K562 (cell line): ENCODE results near the gene TMEM156. TPM values are rescaled to one million over a fixed set of nuclear protein-coding genes. Genes with fewer than 3 reads are reported as not detected.

Experiments
- CHCHD3 ChIP-seq: fragments of 250-450 bp; sonication (Bioruptor Pico); IDR thresholded peaks from 2 replicates; pipeline ENCODE4 v2.1.2; 2022; ENCODE audit warnings: mild to moderate bottlenecking
- IRF9 ChIP-seq: fragments of 450-650 bp; IDR thresholded peaks from 2 replicates; pipeline ENCODE4 v1.6.1; 2016; ENCODE audit warnings: missing biosample characterization, missing genetic modification characterization
- KLF6 ChIP-seq: fragments of 250-450 bp; sonication (Bioruptor Pico); IDR thresholded peaks from 2 replicates; pipeline ENCODE4 v1.4.0; 2020; ENCODE audit warnings: mild to moderate bottlenecking, moderate library complexity, borderline replicate concordance
- MBD2 ChIP-seq: sonication (generic); IDR thresholded peaks from 2 replicates; pipeline ENCODE4 v1.6.1; 2016; ENCODE audit warnings: low read depth, borderline replicate concordance
- MEF2A ChIP-seq: IDR thresholded peaks from 2 replicates; pipeline ENCODE4 v1.6.1; 2011; ENCODE audit warnings: low read depth, mild to moderate bottlenecking, low read length, moderate library complexity; ENCODE audit not compliant: control insufficient read depth
- RREB1 ChIP-seq: fragments of 250-450 bp; sonication (Bioruptor Pico); IDR thresholded peaks from 2 replicates; pipeline ENCODE4 v1.4.0; 2020
- SMARCA5 ChIP-seq: fragments of 450-650 bp; IDR thresholded peaks from 2 replicates; pipeline ENCODE4 v1.6.1; 2016
- TEAD4 ChIP-seq, 2 experiments: sonication (generic) in 1 of 2; formaldehyde crosslinking in 1 of 2; IDR thresholded peaks; 2 replicates each; pipeline versions ENCODE4 v1.6.1 to v1.8.0; 2012 to 2022; ENCODE audit warnings: borderline replicate concordance in 1 of 2, inconsistent platforms in 1 of 2, low read length in 1 of 2, mild to moderate bottlenecking in 1 of 2, missing genetic modification reagents in 1 of 2
- THRB ChIP-seq: fragments of 450-650 bp; formaldehyde crosslinking; conservative IDR thresholded peaks from 2 replicates; pipeline ENCODE4 v1.4.0; 2022; ENCODE audit warnings: mild to moderate bottlenecking, missing genetic modification characterization
- TRIM28 ChIP-seq: fragments of 450-650 bp; IDR thresholded peaks from 2 replicates; pipeline ENCODE4 v1.6.1; 2017
- polyA plus RNA-seq, 8 experiments: library from polyadenylated mRNA; depleted of rRNA in 4 of 8; stranded (reverse) in 5 of 8; unstranded in 3 of 8; fragments of >200 nt; fragmentation: Nextera tagmentation in 2 of 8; fragmentation: Illumina TruSeq in 1 of 8; extraction: Ambion mirVana in 2 of 8; extraction: Trizol in 1 of 8; gene quantifications; 2 replicates each; pipeline versions ENCODE4 v1.2.1 to v1.2.3, GENCODE V29; 2011 to 2014; ENCODE audit warnings: inconsistent platforms in 1 of 8, missing spikeins in 1 of 8
- total RNA-seq, 7 experiments: library from RNA; depleted of rRNA in 6 of 7; stranded (reverse); fragments of >200 nt in 6 of 7; fragmentation: Illumina TruSeq in 2 of 7; extraction: Trizol in 2 of 7; gene quantifications; 2 replicates each; pipeline versions ENCODE4 v1.2.1 to v1.2.3, GENCODE V29; 2011 to 2021; ENCODE audit warnings: low replicate concordance in 1 of 7

The TMEM156 gene
- total and polyA plus RNA-seq, 9 of the 15 experiments (the other 6 are each of a cell fraction or from before 2014, with no cell fraction given): 3.5 to 9.6 (median 6.4) TPM

- TF ChIP-seq SMARCA5: no peak
- TF ChIP-seq RREB1 (CRISPR knock-in tag): no peak
- TF ChIP-seq CHCHD3 (CRISPR knock-in tag): no peak
- no peak for TF ChIP-seq KLF6 (CRISPR knock-in tag)
- no peak for TF ChIP-seq TRIM28
- TF ChIP-seq IRF9: no peak
- TF ChIP-seq MEF2A: no peak
- no peak for TF ChIP-seq THRB (CRISPR knock-in tag)
- TF ChIP-seq TEAD4 (IDR thresholded peaks at IDR 0.05; ENCODE audit: low read length): no peak
- no peak for TF ChIP-seq TEAD4 (CRISPR knock-in tag; IDR thresholded peaks at IDR 0.05; ENCODE audit: borderline replicate concordance)
- TF ChIP-seq MBD2: no peak
These were observed 27.5 kb downstream of the TMEM156 start (continued) for GRCh38 chr4:39004758-39005157.
